Measurements from ENCODE around the gene RREB1. TPM values are rescaled to one million over a fixed set of nuclear protein-coding genes. Genes with fewer than 3 reads are reported as not detected.

The RREB1 gene
- total and polyA plus RNA-seq, 2 experiments from 2014 or later: 8.5 to 25.5 TPM

DNA sequence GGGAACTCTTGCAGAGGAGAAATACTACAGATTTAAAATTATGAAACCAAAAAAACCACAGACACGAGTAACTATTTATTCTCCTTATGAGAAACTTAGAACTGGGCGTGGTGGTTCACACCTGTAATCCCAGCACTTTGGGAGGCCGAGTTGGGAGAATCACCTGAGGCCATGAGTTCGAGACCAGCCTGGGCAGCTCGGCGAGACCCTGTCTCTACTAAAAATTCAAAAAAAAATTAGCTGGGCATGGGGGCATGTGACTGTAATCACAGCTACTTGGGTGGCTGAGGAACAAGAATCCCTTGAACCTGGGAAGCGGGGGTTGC is 168.4 kb downstream of the RREB1 start:
- no peaks in the 10 kb centered on the region for H3K36me3 Mint-ChIP-seq (ENCODE audit: low read depth)

More for the DNA sequence above, 168.4 kb downstream of the RREB1 start:
- no peaks in the 10 kb centered on the region for H3K79me2 ChIP-seq (replicated peaks; ENCODE audit: insufficient read depth)
- DNase-seq (ENCODE audit: low spot score): no peak
- no peak overlapping the region for H3K4me3 ChIP-seq
- H3K27ac Mint-ChIP-seq: no peak overlapping the region
- no peak for ATAC-seq
- TF ChIP-seq, protein P1, sequence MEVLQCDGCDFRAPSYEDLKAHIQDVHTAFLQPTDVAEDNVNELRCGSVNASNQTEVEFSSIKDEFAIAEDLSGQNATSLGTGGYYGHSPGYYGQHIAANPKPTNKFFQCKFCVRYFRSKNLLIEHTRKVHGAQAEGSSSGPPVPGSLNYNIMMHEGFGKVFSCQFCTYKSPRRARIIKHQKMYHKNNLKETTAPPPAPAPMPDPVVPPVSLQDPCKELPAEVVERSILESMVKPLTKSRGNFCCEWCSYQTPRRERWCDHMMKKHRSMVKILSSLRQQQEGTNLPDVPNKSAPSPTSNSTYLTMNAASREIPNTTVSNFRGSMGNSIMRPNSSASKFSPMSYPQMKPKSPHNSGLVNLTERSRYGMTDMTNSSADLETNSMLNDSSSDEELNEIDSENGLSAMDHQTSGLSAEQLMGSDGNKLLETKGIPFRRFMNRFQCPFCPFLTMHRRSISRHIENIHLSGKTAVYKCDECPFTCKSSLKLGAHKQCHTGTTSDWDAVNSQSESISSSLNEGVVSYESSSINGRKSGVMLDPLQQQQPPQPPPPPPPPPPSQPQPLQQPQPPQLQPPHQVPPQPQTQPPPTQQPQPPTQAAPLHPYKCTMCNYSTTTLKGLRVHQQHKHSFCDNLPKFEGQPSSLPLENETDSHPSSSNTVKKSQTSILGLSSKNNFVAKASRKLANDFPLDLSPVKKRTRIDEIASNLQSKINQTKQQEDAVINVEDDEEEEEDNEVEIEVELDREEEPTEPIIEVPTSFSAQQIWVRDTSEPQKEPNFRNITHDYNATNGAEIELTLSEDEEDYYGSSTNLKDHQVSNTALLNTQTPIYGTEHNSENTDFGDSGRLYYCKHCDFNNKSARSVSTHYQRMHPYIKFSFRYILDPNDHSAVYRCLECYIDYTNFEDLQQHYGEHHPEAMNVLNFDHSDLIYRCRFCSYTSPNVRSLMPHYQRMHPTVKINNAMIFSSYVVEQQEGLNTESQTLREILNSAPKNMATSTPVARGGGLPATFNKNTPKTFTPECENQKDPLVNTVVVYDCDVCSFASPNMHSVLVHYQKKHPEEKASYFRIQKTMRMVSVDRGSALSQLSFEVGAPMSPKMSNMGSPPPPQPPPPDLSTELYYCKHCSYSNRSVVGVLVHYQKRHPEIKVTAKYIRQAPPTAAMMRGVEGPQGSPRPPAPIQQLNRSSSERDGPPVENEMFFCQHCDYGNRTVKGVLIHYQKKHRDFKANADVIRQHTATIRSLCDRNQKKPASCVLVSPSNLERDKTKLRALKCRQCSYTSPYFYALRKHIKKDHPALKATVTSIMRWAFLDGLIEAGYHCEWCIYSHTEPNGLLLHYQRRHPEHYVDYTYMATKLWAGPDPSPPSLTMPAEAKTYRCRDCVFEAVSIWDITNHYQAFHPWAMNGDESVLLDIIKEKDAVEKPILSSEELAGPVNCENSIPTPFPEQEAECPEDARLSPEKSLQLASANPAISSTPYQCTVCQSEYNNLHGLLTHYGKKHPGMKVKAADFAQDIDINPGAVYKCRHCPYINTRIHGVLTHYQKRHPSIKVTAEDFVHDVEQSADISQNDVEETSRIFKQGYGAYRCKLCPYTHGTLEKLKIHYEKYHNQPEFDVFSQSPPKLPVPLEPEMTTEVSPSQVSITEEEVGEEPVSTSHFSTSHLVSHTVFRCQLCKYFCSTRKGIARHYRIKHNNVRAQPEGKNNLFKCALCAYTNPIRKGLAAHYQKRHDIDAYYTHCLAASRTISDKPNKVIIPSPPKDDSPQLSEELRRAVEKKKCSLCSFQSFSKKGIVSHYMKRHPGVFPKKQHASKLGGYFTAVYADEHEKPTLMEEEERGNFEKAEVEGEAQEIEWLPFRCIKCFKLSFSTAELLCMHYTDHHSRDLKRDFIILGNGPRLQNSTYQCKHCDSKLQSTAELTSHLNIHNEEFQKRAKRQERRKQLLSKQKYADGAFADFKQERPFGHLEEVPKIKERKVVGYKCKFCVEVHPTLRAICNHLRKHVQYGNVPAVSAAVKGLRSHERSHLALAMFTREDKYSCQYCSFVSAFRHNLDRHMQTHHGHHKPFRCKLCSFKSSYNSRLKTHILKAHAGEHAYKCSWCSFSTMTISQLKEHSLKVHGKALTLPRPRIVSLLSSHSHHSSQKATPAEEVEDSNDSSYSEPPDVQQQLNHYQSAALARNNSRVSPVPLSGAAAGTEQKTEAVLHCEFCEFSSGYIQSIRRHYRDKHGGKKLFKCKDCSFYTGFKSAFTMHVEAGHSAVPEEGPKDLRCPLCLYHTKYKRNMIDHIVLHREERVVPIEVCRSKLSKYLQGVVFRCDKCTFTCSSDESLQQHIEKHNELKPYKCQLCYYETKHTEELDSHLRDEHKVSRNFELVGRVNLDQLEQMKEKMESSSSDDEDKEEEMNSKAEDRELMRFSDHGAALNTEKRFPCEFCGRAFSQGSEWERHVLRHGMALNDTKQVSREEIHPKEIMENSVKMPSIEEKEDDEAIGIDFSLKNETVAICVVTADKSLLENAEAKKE (CRISPR knock-in tag; IDR thresholded peaks at IDR 0.05): no peak
- no peak for TF ChIP-seq ETS1 (IDR thresholded peaks at IDR 0.05)
- TF ChIP-seq STAT1 (IDR thresholded peaks at IDR 0.05; ENCODE audit: unreplicated experiment): no peak
- no peak for TF ChIP-seq NANOG (IDR thresholded peaks at IDR 0.05; ENCODE audit: borderline replicate concordance)
- no peak for TF ChIP-seq EZH2 (IDR thresholded peaks at IDR 0.05; ENCODE audit: low read depth, unreplicated experiment)
- TF ChIP-seq EZH2phosphoT487 (IDR thresholded peaks at IDR 0.05; ENCODE audit: unreplicated experiment): no peak
- TF ChIP-seq, protein P2, sequence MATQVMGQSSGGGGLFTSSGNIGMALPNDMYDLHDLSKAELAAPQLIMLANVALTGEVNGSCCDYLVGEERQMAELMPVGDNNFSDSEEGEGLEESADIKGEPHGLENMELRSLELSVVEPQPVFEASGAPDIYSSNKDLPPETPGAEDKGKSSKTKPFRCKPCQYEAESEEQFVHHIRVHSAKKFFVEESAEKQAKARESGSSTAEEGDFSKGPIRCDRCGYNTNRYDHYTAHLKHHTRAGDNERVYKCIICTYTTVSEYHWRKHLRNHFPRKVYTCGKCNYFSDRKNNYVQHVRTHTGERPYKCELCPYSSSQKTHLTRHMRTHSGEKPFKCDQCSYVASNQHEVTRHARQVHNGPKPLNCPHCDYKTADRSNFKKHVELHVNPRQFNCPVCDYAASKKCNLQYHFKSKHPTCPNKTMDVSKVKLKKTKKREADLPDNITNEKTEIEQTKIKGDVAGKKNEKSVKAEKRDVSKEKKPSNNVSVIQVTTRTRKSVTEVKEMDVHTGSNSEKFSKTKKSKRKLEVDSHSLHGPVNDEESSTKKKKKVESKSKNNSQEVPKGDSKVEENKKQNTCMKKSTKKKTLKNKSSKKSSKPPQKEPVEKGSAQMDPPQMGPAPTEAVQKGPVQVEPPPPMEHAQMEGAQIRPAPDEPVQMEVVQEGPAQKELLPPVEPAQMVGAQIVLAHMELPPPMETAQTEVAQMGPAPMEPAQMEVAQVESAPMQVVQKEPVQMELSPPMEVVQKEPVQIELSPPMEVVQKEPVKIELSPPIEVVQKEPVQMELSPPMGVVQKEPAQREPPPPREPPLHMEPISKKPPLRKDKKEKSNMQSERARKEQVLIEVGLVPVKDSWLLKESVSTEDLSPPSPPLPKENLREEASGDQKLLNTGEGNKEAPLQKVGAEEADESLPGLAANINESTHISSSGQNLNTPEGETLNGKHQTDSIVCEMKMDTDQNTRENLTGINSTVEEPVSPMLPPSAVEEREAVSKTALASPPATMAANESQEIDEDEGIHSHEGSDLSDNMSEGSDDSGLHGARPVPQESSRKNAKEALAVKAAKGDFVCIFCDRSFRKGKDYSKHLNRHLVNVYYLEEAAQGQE (IDR thresholded peaks at IDR 0.05; ENCODE audit: unreplicated experiment): no peak
- TF ChIP-seq CTCF (conservative IDR thresholded peaks at IDR 0.05; ENCODE audit: low read depth in 2 of 2): no peak; a peak in 1 of 4 replicates
- no peak for TF ChIP-seq POLR2AphosphoS5 (IDR thresholded peaks at IDR 0.05; ENCODE audit: low read depth)
- no peak for TF ChIP-seq ZNF114 (CRISPR knock-in tag; IDR thresholded peaks at IDR 0.05)
- TF ChIP-seq JUNB (IDR thresholded peaks at IDR 0.05; ENCODE audit: unreplicated experiment): no peak
- no peak for TF ChIP-seq CREB1 (CRISPR knock-in tag; IDR thresholded peaks at IDR 0.05; ENCODE audit: low read depth)
- TF ChIP-seq ZNF331 (CRISPR knock-in tag; IDR thresholded peaks at IDR 0.05; ENCODE audit: low read depth): no peak
- H3K27me3 ChIP-seq (ENCODE audit: insufficient read depth): no peaks in the 10 kb centered on the region
- no peaks in the 10 kb centered on the region for H3K36me3 ChIP-seq (ENCODE audit: insufficient read depth)
- H4K20me1 ChIP-seq (replicated peaks; ENCODE audit: insufficient read depth): no peaks in the 10 kb centered on the region
- H3K9me3 Mint-ChIP-seq: no peaks in the 10 kb centered on the region
- no peak overlapping the region for H3K4me2 ChIP-seq
- H3K4me1 Mint-ChIP-seq: no peaks in the 10 kb centered on the region
- H3K27ac ChIP-seq (ENCODE audit: low read depth): no peak overlapping the region
- no peak overlapping the region for H3K4me3 Mint-ChIP-seq
- H3F3A ChIP-seq (replicated peaks; ENCODE audit: low read depth): no peaks in the 10 kb centered on the region
- no peak overlapping the region for H2AFZ ChIP-seq
- H3K9me2 ChIP-seq (ENCODE audit: insufficient read depth): no peaks in the 10 kb centered on the region
- no peaks in the 10 kb centered on the region for H3K27me3 Mint-ChIP-seq (ENCODE audit: insufficient read depth, low read depth, poor library complexity)
- no peaks in the 10 kb centered on the region for H3K4me1 ChIP-seq (ENCODE audit: insufficient read depth)

Measured in GM23338 (cell line).